ENCODE measurements around the gene DUSP12. TPM values are rescaled to one million over a fixed set of nuclear protein-coding genes. Genes with fewer than 3 reads are reported as not detected.

Gene DUSP12
- total and polyA plus RNA-seq, 9 of the 15 experiments (the other 6 are each of a cell fraction or from before 2014, with no cell fraction given): 10.4 to 81.4 (median 43.6) TPM

DNA sequence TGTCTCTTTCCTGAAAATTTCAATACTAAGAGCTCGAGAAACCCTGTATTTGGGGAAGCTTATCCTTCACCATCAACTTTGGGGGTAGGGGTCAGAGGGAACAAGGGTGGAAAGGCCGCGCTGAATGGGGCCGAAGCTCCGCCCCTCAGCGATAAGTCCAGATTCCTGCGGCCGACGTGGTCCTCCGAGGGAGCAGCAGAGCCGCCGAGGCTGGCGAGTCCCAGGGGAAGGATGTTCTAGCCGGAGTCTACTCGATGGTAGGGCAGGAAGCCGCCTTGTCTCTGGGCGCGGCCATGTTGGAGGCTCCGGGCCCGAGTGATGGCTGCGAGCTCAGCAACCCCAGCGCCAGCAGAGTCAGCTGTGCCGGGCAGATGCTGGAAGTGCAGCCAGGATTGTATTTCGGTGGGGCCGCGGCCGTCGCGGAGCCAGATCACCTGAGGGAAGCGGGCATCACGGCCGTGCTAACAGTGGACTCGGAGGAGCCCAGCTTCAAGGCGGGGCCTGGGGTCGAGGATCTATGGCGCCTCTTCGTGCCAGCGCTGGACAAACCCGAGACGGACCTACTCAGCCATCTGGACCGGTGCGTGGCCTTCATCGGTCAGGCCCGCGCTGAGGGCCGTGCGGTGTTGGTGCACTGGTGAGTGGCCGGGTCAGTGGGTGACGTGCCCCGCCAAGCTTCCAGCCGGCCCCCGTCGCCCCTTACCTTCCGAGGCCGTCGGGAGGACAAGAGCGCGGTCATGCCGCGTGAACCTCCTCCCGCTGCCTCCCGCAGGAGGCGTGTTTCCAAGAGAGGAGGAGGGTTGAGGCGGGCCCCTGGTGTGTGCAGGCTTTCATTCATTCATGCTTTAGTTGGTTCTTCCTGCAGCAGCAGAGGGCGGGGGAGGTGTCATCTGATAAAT, at the start of gene DUSP12 (continued):
- TF ChIP-seq NR0B1 (IDR thresholded peaks at IDR 0.05; ENCODE audit: partially characterized antibody) (no peak), ATF2 (CRISPR knock-in tag; IDR thresholded peaks at IDR 0.05) (no peak), ERF (CRISPR knock-in tag; IDR thresholded peaks at IDR 0.05) (peak; percentile 84; the same call in 1 of the 2 replicates), MXI1 (IDR thresholded peaks at IDR 0.05; ENCODE audit: low read depth, low read length) (peak; percentile 80), SNRNP70 (optimal IDR thresholded peaks at IDR 0.05; ENCODE audit: low read depth, low read length) (no peak), SMC3 (conservative IDR thresholded peaks at IDR 0.05; ENCODE audit: insufficient read depth, low read depth, low read length) (no peak), ZNF583 (CRISPR knock-in tag; IDR thresholded peaks at IDR 0.05) (peak; percentile 13; the same call in 1 of the 2 replicates), RFX1 (IDR thresholded peaks at IDR 0.05) (no peak), ZNF41 (CRISPR knock-in tag; conservative IDR thresholded peaks at IDR 0.05) (no peak), TFE3 (CRISPR knock-in tag; IDR thresholded peaks at IDR 0.05) (no peak), TCF7L2 (IDR thresholded peaks at IDR 0.05; ENCODE audit: low read depth, low read length) (0 out of 2 replicates have a peak, but pooled peaks have one; percentile 38), XRCC4 (IDR thresholded peaks at IDR 0.05; ENCODE audit: extremely low read depth, insufficient read depth, insufficient read length) (no peak), MLX (CRISPR knock-in tag; conservative IDR thresholded peaks at IDR 0.05) (0 out of 4 replicates have a peak, but pooled peaks of 1 of the 2 experiments have one; percentile 78), NBN (IDR thresholded peaks at IDR 0.05; ENCODE audit: low read depth) (peak; percentile 62), EP400 (IDR thresholded peaks at IDR 0.05) (peak; percentile 94), TAF7 (tag; IDR thresholded peaks at IDR 0.05) (0 out of 2 replicates have a peak, but pooled peaks have one; percentile 41)
- TF ChIP-seq, protein P1, sequence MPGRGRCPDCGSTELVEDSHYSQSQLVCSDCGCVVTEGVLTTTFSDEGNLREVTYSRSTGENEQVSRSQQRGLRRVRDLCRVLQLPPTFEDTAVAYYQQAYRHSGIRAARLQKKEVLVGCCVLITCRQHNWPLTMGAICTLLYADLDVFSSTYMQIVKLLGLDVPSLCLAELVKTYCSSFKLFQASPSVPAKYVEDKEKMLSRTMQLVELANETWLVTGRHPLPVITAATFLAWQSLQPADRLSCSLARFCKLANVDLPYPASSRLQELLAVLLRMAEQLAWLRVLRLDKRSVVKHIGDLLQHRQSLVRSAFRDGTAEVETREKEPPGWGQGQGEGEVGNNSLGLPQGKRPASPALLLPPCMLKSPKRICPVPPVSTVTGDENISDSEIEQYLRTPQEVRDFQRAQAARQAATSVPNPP (IDR thresholded peaks at IDR 0.05; ENCODE audit: borderline replicate concordance, insufficient read depth, insufficient read length): no peak
